Transverse colon (tissue), 4 donors: ENCODE data around the gene SLC12A2. TPM values are rescaled to one million over a fixed set of nuclear protein-coding genes. Genes with fewer than 3 reads are reported as not detected.
A peak's percentile ranks its signal among the peaks of the same experiment; 100 is the strongest.

Source experiments
- DNase-seq: peaks from one replicate; pipeline ENCODE4 v3.0.0-alpha.2; 2019
- H3K27ac ChIP-seq, 4 donors: fragments of 200-600 bp; sonication (generic); 2 replicates each; pipeline ENCODE4 v1.5.1; 2016 to 2018; ENCODE audit warnings: inconsistent platforms in 4 of 4
- H3K27me3 ChIP-seq: fragments of 200-600 bp; sonication (generic); 2 replicates; pipeline ENCODE4 v1.5.1; 2017; ENCODE audit warnings: inconsistent platforms
- H3K36me3 ChIP-seq, 4 donors: fragments of 200-600 bp; sonication (generic); 2 replicates each; pipeline ENCODE4 v1.5.1; 2017 to 2019; ENCODE audit warnings: inconsistent platforms in 4 of 4
- H3K4me1 ChIP-seq, 4 donors: fragments of 200-600 bp; sonication (generic); 2 replicates each; pipeline ENCODE4 v1.5.1; 2017 to 2020; ENCODE audit warnings: inconsistent platforms in 4 of 4
- H3K4me3 ChIP-seq, 4 donors: fragments of 200-600 bp; sonication (generic); 1 replicate in 1 of 4; 2 replicates in 3 of 4; pipeline versions ENCODE4 v1.5.1 to v1.6.1; 2017 to 2019; ENCODE audit warnings: inconsistent platforms in 4 of 4
- H3K9me3 ChIP-seq, 2 donors: fragments of 200-600 bp; sonication (generic); 2 replicates each; pipeline ENCODE4 v1.5.1; 2017 to 2019; ENCODE audit warnings: inconsistent platforms in 2 of 2
- CTCF ChIP-seq, 5 experiments: fragments of 200-600 bp in 3 of 5; fragments of 450-650 bp in 2 of 5; sonication (generic) in 3 of 5; IDR thresholded peaks; 1 replicate in 2 of 5; 2 replicates in 3 of 5; pipeline ENCODE4 v1.5.1; 2016 to 2017; ENCODE audit warnings: antibody characterized with exemption in 5 of 5, inconsistent platforms in 3 of 5, mild to moderate bottlenecking in 2 of 5, moderate library complexity in 1 of 5
- EP300 ChIP-seq: sonication (generic); formaldehyde crosslinking; IDR thresholded peaks from one replicate; pipeline ENCODE4 v1.6.1; 2017; ENCODE audit warnings: antibody characterized with exemption, low read depth
- POLR2A ChIP-seq: fragments of 450-650 bp; IDR thresholded peaks from one replicate; pipeline ENCODE4 v1.6.1; 2016; ENCODE audit warnings: antibody characterized with exemption, mild to moderate bottlenecking, moderate library complexity
- POLR2AphosphoS5 ChIP-seq, 3 donors: sonication (generic); formaldehyde crosslinking; IDR thresholded peaks; one replicate each; pipeline ENCODE4 v1.6.1; 2016; ENCODE audit warnings: antibody characterized with exemption in 3 of 3
- WGBS, 2 donors: methylation state at CpG; one replicate each; pipeline ENCODE4 v1.1.5; 2018; ENCODE audit warnings: low coverage in 1 of 2; 5-methylcytosine and 5-hydroxymethylcytosine counted together
- in situ Hi-C, 4 donors: fragments of 200-750 bp; cut with MboI; loops; one replicate each; pipeline versions ENCODE4 v1.15.0 to v1.15.1; 2017; ENCODE audit warnings: low sequenced_read_pairs in 3 of 4, low pct_ligation_motif_present in 1 of 4, low pct_unique_long_range_greater_than_20kb in 1 of 4
- intact Hi-C: fragments of 100-400 bp; cut with DNase I; formaldehyde crosslinking; loops from one replicate; pipeline ENCODE4 v1.15.1; 2023; ENCODE audit warnings: low total_unique reads
- total RNA-seq, 4 donors: library from RNA; depleted of rRNA; stranded (reverse); fragments of >200 nt; gene quantifications; one replicate each; pipeline ENCODE4 v1.1.0, GENCODE V29; 2016

Gene SLC12A2
- total RNA-seq, 4 donors from 2014 or later = 40.4 to 91.1 (median 73.5) TPM

GRCh38 chr5:128100860-128101557 is 17.4 kb downstream of the SLC12A2 start:
- in situ Hi-C loops = no loop called here
- DNase-seq = no peak
- 54 to 72% methylated on average over 5 of the region's 5 CpGs for WGBS, 2 donors
- Histone ChIP-seq H3K9me3 (peaks cover 12 to 17% of the 10 kb centered on the region in 2 donors), H3K27ac (no peak overlapping the region), H3K27me3 (no peaks in the 10 kb centered on the region), H3K36me3 (no peaks in the 10 kb centered on the region), H3K4me1 (peaks cover 5 to 27% (median 8%) of the 10 kb centered on the region in 4 donors), H3K4me3 (no peak overlapping the region)
- intact Hi-C loops = no loop called here
- no peak for TF ChIP-seq CTCF (IDR thresholded peaks at IDR 0.05)
- TF ChIP-seq POLR2AphosphoS5 (IDR thresholded peaks at IDR 0.05) = no peak
- TF ChIP-seq POLR2A = no peak
- no peak for TF ChIP-seq EP300

- Histone ChIP-seq H3K27ac (no peak overlapping the region), H3K36me3 (no peaks in the 10 kb centered on the region), H3K4me3 (no peak overlapping the region), H3K4me1 (peaks cover 5 to 28% (median 8%) of the 10 kb centered on the region in 4 donors), H3K27me3 (no peaks in the 10 kb centered on the region), H3K9me3 (peaks cover 9 to 15% of the 10 kb centered on the region in 2 donors)
- TF ChIP-seq EP300 = no peak
- TF ChIP-seq CTCF (IDR thresholded peaks at IDR 0.05) = no peak
- TF ChIP-seq POLR2AphosphoS5 (IDR thresholded peaks at IDR 0.05) = no peak
- TF ChIP-seq POLR2A = no peak
- DNase-seq = no peak
- WGBS, 2 donors = 46 to 56% methylated on average over 1 of the region's 1 CpG
- in situ Hi-C loops (no loop called here), intact Hi-C loops (no loop called here)
Observed at GRCh38 chr5:128101676-128102075, 18.1 kb downstream of the SLC12A2 start.

- DNase-seq = no peak
- no peaks in the 10 kb centered on the region for H3K36me3 ChIP-seq
- no peak for TF ChIP-seq EP300
- no peak for TF ChIP-seq POLR2AphosphoS5 (IDR thresholded peaks at IDR 0.05)
- no peak for TF ChIP-seq CTCF (IDR thresholded peaks at IDR 0.05)
- TF ChIP-seq POLR2A = no peak
- peaks cover 5 to 43% (median 16%) of the 10 kb centered on the region in 4 donors for H3K4me1 ChIP-seq
- H3K27me3 ChIP-seq = no peaks in the 10 kb centered on the region
- intact Hi-C loops (no loop called here), in situ Hi-C loops (no loop called here)
- H3K27ac ChIP-seq = no peak overlapping the region
- 38 to 60% methylated on average over 7 of the region's 7 CpGs for WGBS, 2 donors
- no peak overlapping the region for H3K4me3 ChIP-seq
- no peaks in the 10 kb centered on the region for H3K9me3 ChIP-seq
Observed at GRCh38 chr5:128105203-128105602, 21.6 kb downstream of the SLC12A2 start.

- in situ Hi-C loops (no loop called here), intact Hi-C loops (no loop called here)
- peaks cover 0 to 8% (median 3%) of the 10 kb centered on the region in 4 donors for H3K36me3 ChIP-seq
- no peaks in the 10 kb centered on the region for H3K27me3 ChIP-seq
- peak overlapping the region in 2 of 4 donors; percentile 15 to 17 for H3K27ac ChIP-seq
- peak; percentile 57 for DNase-seq
- H3K9me3 ChIP-seq = no peaks in the 10 kb centered on the region
- H3K4me3 ChIP-seq = no peak overlapping the region
- TF ChIP-seq POLR2AphosphoS5 (IDR thresholded peaks at IDR 0.05) (no peak), EP300 (no peak), CTCF (IDR thresholded peaks at IDR 0.05) (no peak), POLR2A (no peak)
- H3K4me1 ChIP-seq = peaks cover 0 to 28% (median 13%) of the 10 kb centered on the region in 4 donors
- WGBS, 2 donors = 0 to 55% methylated on average over 2 to 14 of the region's 14 CpGs
Observed at GRCh38 chr5:128109138-128109537, 25.6 kb downstream of the SLC12A2 start.
